ENCODE results near the gene POU2AF3.

DNA sequence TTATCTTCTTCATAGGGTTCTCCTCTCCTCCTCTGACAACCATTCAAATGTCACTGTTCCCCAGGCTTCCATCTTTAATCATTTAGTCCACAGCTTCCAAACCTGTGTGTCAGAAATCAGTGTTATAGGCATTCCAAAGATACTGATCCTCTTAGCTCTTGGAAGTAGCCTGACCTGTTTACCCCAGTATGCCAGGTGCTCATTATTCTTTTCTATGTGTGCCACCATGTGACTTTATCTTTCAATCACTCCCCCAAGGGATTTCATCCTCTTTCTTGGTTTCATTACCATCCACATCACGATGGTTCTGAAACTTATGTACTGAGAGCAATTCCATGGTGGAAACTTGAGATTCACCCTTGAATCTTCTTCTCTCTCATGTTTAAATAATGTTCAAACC is 45.2 kb upstream of the POU2AF3 start:
- TF ChIP-seq, protein P1, sequence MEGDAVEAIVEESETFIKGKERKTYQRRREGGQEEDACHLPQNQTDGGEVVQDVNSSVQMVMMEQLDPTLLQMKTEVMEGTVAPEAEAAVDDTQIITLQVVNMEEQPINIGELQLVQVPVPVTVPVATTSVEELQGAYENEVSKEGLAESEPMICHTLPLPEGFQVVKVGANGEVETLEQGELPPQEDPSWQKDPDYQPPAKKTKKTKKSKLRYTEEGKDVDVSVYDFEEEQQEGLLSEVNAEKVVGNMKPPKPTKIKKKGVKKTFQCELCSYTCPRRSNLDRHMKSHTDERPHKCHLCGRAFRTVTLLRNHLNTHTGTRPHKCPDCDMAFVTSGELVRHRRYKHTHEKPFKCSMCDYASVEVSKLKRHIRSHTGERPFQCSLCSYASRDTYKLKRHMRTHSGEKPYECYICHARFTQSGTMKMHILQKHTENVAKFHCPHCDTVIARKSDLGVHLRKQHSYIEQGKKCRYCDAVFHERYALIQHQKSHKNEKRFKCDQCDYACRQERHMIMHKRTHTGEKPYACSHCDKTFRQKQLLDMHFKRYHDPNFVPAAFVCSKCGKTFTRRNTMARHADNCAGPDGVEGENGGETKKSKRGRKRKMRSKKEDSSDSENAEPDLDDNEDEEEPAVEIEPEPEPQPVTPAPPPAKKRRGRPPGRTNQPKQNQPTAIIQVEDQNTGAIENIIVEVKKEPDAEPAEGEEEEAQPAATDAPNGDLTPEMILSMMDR (conservative IDR thresholded peaks at IDR 0.05; ENCODE audit: low read length), result no peak
- no peak for TF ChIP-seq EZH2phosphoT487 (IDR thresholded peaks at IDR 0.05; ENCODE audit: borderline replicate concordance)

All from Loucy (cell line).